Sigmoid colon (tissue), 7 donors: ENCODE data around the gene PDE11A. TPM values are rescaled to one million over a fixed set of nuclear protein-coding genes. Genes with fewer than 3 reads are reported as not detected.

ENCODE experiments used
- DNase-seq: peaks from one replicate; pipeline ENCODE4 v3.0.0-alpha.2; 2019
- H3K27ac ChIP-seq, 4 donors: fragments of 200-600 bp; sonication (generic); one replicate each; pipeline ENCODE4 v1.5.1; 2016 to 2019; ENCODE audit warnings: mild to moderate bottlenecking in 1 of 4
- H3K27me3 ChIP-seq, 3 donors: fragments of 200-600 bp; sonication (generic); one replicate each; pipeline ENCODE4 v1.5.1; 2019; ENCODE audit warnings: mild to moderate bottlenecking in 1 of 3
- H3K36me3 ChIP-seq, 4 donors: fragments of 200-600 bp; sonication (generic); one replicate each; pipeline ENCODE4 v1.5.1; 2016 to 2019
- H3K4me1 ChIP-seq, 4 donors: fragments of 200-600 bp; sonication (generic); one replicate each; pipeline ENCODE4 v1.5.1; 2017 to 2019
- H3K4me3 ChIP-seq, 4 donors: fragments of 200-600 bp; sonication (generic); one replicate each; pipeline ENCODE4 v1.5.1; 2017 to 2019; ENCODE audit warnings: mild to moderate bottlenecking in 2 of 4, moderate library complexity in 1 of 4
- H3K9me3 ChIP-seq, 4 donors: fragments of 200-600 bp in 3 of 4; sonication (generic) in 3 of 4; one replicate each; pipeline versions ENCODE4 v1.5.1 to v1.6.1; 2013 to 2019
- CTCF ChIP-seq, 4 experiments: fragments of 450-650 bp in 3 of 4; fragments of 200-600 bp in 1 of 4; IDR thresholded peaks; one replicate each; pipeline ENCODE4 v1.5.1; 2016 to 2019; ENCODE audit warnings: antibody characterized with exemption in 4 of 4, mild to moderate bottlenecking in 3 of 4, moderate library complexity in 2 of 4
- EP300 ChIP-seq, 4 donors: sonication (generic); formaldehyde crosslinking; IDR thresholded peaks; one replicate each; pipeline ENCODE4 v1.6.1; 2017; ENCODE audit warnings: antibody characterized with exemption in 4 of 4
- POLR2A ChIP-seq, 2 donors: fragments of 450-650 bp; IDR thresholded peaks; one replicate each; pipeline ENCODE4 v1.6.1; 2016; ENCODE audit warnings: antibody characterized with exemption in 2 of 2, mild to moderate bottlenecking in 2 of 2, moderate library complexity in 2 of 2
- POLR2AphosphoS5 ChIP-seq, 4 donors: sonication (generic); formaldehyde crosslinking; IDR thresholded peaks; one replicate each; pipeline ENCODE4 v1.6.1; 2017; ENCODE audit warnings: antibody characterized with exemption in 4 of 4
- WGBS, 2 donors: extraction: QIAGEN DNeasy Blood & Tissue Kit; methylation state at CpG; one replicate each; pipeline ENCODE4 v1.1.7; 2013; 5-methylcytosine and 5-hydroxymethylcytosine counted together
- intact Hi-C: fragments of 100-400 bp; cut with DNase I; formaldehyde crosslinking; loops from one replicate; pipeline ENCODE4 v1.15.1; 2023
- polyA plus RNA-seq, 3 donors: library from polyadenylated mRNA; stranded (reverse); fragments of 200-250 nt; gene quantifications; one replicate each; pipeline ENCODE4 v1.2.3, GENCODE V29; 2013
- total RNA-seq, 4 donors: library from RNA; depleted of rRNA; stranded (reverse); fragments of >200 nt; gene quantifications; one replicate each; pipeline ENCODE4 v1.1.0, GENCODE V29; 2016
- donor health status: healthy with polysubstance abuse.
- donor health status: Bipolar disorder and iron deficiency.
- donor health status: healthy.

PDE11A gene
- total and polyA plus RNA-seq, 7 donors = 0.57 to 16.8 (median 4.3) TPM; not detected in 2

DNA sequence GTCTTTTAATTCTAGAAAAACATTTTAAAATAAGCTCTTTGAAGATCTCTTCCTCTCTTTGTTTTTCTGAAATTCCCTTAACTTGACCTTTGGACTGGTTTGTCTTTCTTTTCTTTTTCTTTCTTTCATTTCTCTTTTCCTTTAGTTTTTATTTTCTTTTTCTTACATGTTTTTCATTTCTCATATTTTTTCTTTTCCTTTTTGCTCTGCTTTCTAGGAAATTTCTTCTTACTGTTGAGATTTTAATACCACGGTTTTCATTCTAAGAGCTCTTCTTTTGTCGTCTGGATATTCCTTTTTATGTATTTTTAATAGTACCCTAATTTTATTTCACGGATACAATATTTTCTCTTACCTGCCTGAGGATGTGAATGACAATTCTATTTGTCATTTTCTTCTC lies 342.2 kb downstream of the PDE11A start:
- H3K36me3 ChIP-seq = no peaks in the 10 kb centered on the region
- H3K4me3 ChIP-seq = no peak overlapping the region
- no peaks in the 10 kb centered on the region for H3K27me3 ChIP-seq
- TF ChIP-seq POLR2AphosphoS5 (IDR thresholded peaks at IDR 0.05) = no peak
- no peak for TF ChIP-seq EP300 (IDR thresholded peaks at IDR 0.05)
- TF ChIP-seq CTCF (IDR thresholded peaks at IDR 0.05) = no peak
- no peak for TF ChIP-seq POLR2A (IDR thresholded peaks at IDR 0.05)
- intact Hi-C loops = no loop called here
- H3K4me1 ChIP-seq = peaks cover 0 to 6% (median 0%) of the 10 kb centered on the region in 4 donors
- WGBS, 2 donors = 89 to 93% methylated on average over 3 of the region's 3 CpGs
- no peak for DNase-seq
- no peak overlapping the region for H3K27ac ChIP-seq
- H3K9me3 ChIP-seq = no peaks in the 10 kb centered on the region

DNA sequence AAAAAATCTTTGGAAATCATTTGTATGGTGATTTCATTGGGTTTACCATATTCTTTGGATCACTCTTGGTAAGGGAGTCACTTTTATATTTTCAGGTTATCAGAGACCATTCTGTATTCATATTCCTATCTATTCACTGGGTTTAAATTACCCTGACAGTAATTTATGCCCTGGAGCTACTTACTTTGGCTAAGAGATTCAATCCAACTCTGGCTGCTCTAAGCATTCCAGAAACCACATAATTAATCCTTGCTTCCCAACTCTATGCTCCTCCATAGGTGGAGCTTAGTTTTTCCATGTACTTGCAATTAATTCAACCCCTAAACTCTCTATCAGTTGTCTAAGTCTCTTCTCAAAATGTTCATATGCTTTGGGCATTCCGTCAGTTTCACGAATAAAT lies 343.7 kb downstream of the PDE11A start:
- intact Hi-C loops = loop anchor here (5.0 to 10.0 kb wide), 2 partner anchors 122 to 564 kb away; no protein-coding TSS in a partner anchor
- H3K36me3 ChIP-seq = no peaks in the 10 kb centered on the region
- H3K4me3 ChIP-seq = no peak overlapping the region
- no peak for DNase-seq
- TF ChIP-seq POLR2A (IDR thresholded peaks at IDR 0.05) (no peak), EP300 (IDR thresholded peaks at IDR 0.05) (no peak), CTCF (IDR thresholded peaks at IDR 0.05) (no peak), POLR2AphosphoS5 (IDR thresholded peaks at IDR 0.05) (no peak)
- H3K27me3 ChIP-seq = no peaks in the 10 kb centered on the region
- peaks cover 0 to 6% (median 0%) of the 10 kb centered on the region in 4 donors for H3K4me1 ChIP-seq
- no peak overlapping the region for H3K27ac ChIP-seq
- no peaks in the 10 kb centered on the region for H3K9me3 ChIP-seq
- 89 to 93% methylated on average over 2 of the region's 2 CpGs for WGBS, 2 donors

DNA sequence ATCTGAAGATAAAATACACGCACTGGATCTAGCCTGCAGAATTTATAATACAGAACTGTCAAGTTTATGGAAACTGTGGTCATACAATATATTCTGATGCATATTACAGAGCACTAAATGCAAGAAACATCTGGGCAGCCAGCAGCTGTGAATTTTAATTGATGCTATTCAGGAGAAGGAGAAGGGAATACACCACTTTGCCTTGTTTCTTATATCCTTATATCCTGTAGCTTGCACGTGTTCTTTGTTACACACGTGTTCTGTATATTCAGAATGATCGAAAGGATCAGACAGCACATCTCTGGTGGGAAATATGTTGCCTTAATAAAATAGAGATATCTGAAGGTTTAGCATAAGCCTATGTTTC lies 344.2 kb downstream of the PDE11A start:
- Histone ChIP-seq H3K27me3 (no peaks in the 10 kb centered on the region), H3K9me3 (no peaks in the 10 kb centered on the region), H3K4me3 (no peak overlapping the region), H3K4me1 (peaks cover 0 to 6% (median 0%) of the 10 kb centered on the region in 4 donors), H3K36me3 (no peaks in the 10 kb centered on the region), H3K27ac (no peak overlapping the region)
- WGBS, 2 donors = 82 to 84% methylated on average over 4 of the region's 4 CpGs
- no peak for DNase-seq
- no peak for TF ChIP-seq EP300 (IDR thresholded peaks at IDR 0.05)
- no peak for TF ChIP-seq POLR2AphosphoS5 (IDR thresholded peaks at IDR 0.05)
- no peak for TF ChIP-seq POLR2A (IDR thresholded peaks at IDR 0.05)
- TF ChIP-seq CTCF (IDR thresholded peaks at IDR 0.05) = no peak
- intact Hi-C loops = loop anchor here (5.0 to 10.0 kb wide), 2 partner anchors 121 to 564 kb away; no protein-coding TSS in a partner anchor

DNA sequence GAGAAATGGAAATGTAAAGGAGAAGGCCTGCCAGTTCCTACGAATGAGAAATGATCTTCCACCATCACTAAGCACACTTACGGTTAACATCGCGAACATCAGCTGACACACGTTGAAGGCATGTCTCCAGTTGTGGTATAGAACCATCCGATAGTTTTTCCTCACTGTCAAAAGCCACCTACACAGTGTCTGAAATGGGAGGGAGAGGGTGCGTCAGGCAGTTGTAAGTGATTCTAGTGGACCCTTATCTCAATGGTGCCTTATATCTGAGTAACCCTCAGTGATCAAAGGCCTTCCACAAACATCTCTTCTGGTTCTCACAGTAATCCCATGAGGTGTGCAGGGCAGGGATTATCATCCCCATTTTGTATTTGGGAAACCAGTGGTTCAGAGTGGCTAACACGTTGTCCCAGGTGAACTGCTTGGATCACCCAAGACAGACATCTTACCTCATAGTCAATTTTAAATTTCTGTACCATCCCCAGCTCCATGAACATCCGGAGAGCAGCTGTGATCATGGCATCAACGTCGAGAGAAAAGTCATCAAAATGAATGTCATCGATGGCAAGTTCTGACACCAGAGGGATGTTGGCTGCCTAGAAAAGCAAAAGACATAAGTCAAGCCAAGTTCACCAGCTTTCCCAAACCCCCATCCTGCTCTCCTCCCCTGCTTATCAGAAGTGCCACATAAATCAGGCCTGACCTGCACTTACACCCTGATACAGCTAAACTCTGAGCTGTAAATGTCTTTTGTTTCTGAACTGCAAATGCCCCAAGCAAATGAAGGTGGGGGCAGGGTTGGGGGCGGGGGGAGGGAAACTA lies 344.8 kb downstream of the PDE11A start:
- TF ChIP-seq POLR2A (IDR thresholded peaks at IDR 0.05) (no peak), POLR2AphosphoS5 (IDR thresholded peaks at IDR 0.05) (no peak), CTCF (IDR thresholded peaks at IDR 0.05) (no peak), EP300 (IDR thresholded peaks at IDR 0.05) (no peak)
- no peaks in the 10 kb centered on the region for H3K27me3 ChIP-seq
- no peak for DNase-seq
- no peak overlapping the region for H3K4me3 ChIP-seq
- peaks cover 0 to 6% (median 0%) of the 10 kb centered on the region in 4 donors for H3K4me1 ChIP-seq
- H3K9me3 ChIP-seq = no peaks in the 10 kb centered on the region
- WGBS, 2 donors = 89% methylated on average over 13 of the region's 13 CpGs
- H3K36me3 ChIP-seq = no peaks in the 10 kb centered on the region
- intact Hi-C loops = loop anchor here (5.0 to 10.0 kb wide), 2 partner anchors 120 to 563 kb away; no protein-coding TSS in a partner anchor
- no peak overlapping the region for H3K27ac ChIP-seq
